SK-N-SH (cell line): ENCODE data around the gene SLC4A2.

ENCODE experiments used
- USF2 ChIP-seq: fragments of 150-350 bp; IDR thresholded peaks from 2 replicates; pipeline ENCODE4 v1.6.1; 2017; ENCODE audit warnings: antibody characterized with exemption, low read length, low read depth, borderline replicate concordance
- TF ChIP-seq, protein P1 (sequence below): fragments of 200-600 bp; sonication (generic); IDR thresholded peaks from 2 replicates; pipeline ENCODE4 v1.6.1; 2017; ENCODE audit warnings: antibody characterized with exemption, mild to moderate bottlenecking, moderate library complexity

DNA sequence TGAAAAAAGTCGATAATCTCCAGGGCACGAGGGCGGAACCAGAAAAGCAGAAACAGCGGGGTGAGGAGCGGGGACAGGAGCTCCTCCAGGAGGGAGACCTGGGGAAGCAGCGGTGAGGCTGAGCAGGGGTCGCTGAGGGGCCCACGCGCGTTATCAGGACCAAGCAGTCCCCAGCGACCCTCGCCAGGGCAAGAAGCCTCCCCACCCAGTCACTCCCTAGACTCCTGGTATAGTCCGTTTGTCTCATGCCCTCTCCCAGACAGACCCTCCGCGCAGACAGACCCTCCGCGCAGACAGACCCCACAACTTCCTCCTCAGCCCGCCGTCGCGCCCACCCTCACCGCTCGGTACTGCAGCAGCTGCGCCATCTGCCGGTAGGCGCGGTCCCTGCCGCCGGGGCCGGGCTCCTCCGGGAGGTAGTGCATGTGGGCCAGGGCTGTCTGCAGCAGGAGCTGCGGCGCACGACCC is 41.4 kb upstream of the SLC4A2 start:
- TF ChIP-seq, protein P1, sequence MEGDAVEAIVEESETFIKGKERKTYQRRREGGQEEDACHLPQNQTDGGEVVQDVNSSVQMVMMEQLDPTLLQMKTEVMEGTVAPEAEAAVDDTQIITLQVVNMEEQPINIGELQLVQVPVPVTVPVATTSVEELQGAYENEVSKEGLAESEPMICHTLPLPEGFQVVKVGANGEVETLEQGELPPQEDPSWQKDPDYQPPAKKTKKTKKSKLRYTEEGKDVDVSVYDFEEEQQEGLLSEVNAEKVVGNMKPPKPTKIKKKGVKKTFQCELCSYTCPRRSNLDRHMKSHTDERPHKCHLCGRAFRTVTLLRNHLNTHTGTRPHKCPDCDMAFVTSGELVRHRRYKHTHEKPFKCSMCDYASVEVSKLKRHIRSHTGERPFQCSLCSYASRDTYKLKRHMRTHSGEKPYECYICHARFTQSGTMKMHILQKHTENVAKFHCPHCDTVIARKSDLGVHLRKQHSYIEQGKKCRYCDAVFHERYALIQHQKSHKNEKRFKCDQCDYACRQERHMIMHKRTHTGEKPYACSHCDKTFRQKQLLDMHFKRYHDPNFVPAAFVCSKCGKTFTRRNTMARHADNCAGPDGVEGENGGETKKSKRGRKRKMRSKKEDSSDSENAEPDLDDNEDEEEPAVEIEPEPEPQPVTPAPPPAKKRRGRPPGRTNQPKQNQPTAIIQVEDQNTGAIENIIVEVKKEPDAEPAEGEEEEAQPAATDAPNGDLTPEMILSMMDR, result peak; percentile 99
- no peak; the same call in 1 of the 2 replicates for TF ChIP-seq USF2
